ENCODE data around the gene B4GALT4.
"Not testable (repeated sequence)": the region's sequence is repeated elsewhere in the genome, so short reads cannot be mapped to it uniquely, and the experiment has no call there.

Gene B4GALT4

GRCh38 chr3:119170821-119171220 lies 69.9 kb downstream of the B4GALT4 start:
- Histone ChIP-seq H3K27ac (ENCODE audit: low read length) (no peak overlapping the region), H3K4me3 (ENCODE audit: low read depth in 1 of 2, low read length in 2 of 2) (no peak overlapping the region), H3K4me1 (ENCODE audit: control insufficient read depth in 1 of 2, insufficient read depth in 2 of 2, low read length in 2 of 2) (no peaks in the 10 kb centered on the region), H3K36me3 (ENCODE audit: control insufficient read depth in 1 of 2, insufficient read depth in 2 of 2, low read length in 2 of 2) (no peaks in the 10 kb centered on the region), H3K27me3 (ENCODE audit: low read depth, low read length) (peaks cover 4% of the 10 kb centered on the region), H3K9me3 (ENCODE audit: control insufficient read depth in 1 of 2, low read length in 2 of 2) (no peaks in the 10 kb centered on the region)

GRCh38 chr3:119164745-119165144 lies 75.9 kb downstream of the B4GALT4 start:
- not testable (repeated sequence) for H3K9me3 ChIP-seq (ENCODE audit: control insufficient read depth in 1 of 2, low read length in 2 of 2); H3K4me1 ChIP-seq (ENCODE audit: control insufficient read depth in 1 of 2, insufficient read depth in 2 of 2, low read length in 2 of 2); H3K27ac ChIP-seq (ENCODE audit: low read length); H3K4me3 ChIP-seq (ENCODE audit: low read depth in 1 of 2, low read length in 2 of 2); H3K36me3 ChIP-seq (ENCODE audit: control insufficient read depth in 1 of 2, insufficient read depth in 2 of 2, low read length in 2 of 2); H3K27me3 ChIP-seq (ENCODE audit: low read depth, low read length)

Data from muscle layer of duodenum (tissue), 2 donors.